Measurements from ENCODE around the gene ATRNL1. TPM values are rescaled to one million over a fixed set of nuclear protein-coding genes. Genes with fewer than 3 reads are reported as not detected.

The ATRNL1 gene
- total and polyA plus RNA-seq, 2 experiments from 2014 or later: 4.8 to 29.7 TPM

- no peak for ATAC-seq
Observed at GRCh38 chr10:115157357-115157756, 64.2 kb downstream of the ATRNL1 start.

DNA sequence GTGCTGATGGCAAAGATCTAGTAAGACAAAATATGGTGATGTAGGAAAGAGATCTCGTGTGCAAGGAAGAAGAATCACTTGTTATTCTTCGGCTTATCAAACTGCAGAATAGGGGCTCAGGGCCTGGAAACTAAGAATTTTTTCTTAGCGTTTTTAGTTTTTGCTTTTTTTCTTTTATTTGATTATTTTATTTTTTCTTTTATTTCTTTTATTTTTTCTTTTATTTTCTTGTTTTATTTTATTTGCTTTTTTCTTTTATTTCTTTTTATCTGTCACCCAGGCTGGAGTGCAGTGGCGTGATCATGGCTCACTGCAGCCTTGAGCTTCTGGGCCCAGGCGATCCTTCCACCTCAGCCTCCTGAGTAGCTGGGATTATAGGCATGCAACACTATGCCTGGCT, 70.0 kb downstream of the ATRNL1 start:
- H2AFZ ChIP-seq: no peak overlapping the region
- H3K27ac ChIP-seq (ENCODE audit: low read depth): no peak overlapping the region
- ATAC-seq: no peak
- no peak for TF ChIP-seq STAT1 (IDR thresholded peaks at IDR 0.05; ENCODE audit: unreplicated experiment)
- TF ChIP-seq EZH2 (IDR thresholded peaks at IDR 0.05; ENCODE audit: low read depth, unreplicated experiment): no peak
- TF ChIP-seq ZNF331 (CRISPR knock-in tag; IDR thresholded peaks at IDR 0.05; ENCODE audit: low read depth): no peak
- no peak for TF ChIP-seq JUNB (IDR thresholded peaks at IDR 0.05; ENCODE audit: unreplicated experiment)
- TF ChIP-seq NANOG (IDR thresholded peaks at IDR 0.05; ENCODE audit: borderline replicate concordance): no peak
- TF ChIP-seq, protein P1, sequence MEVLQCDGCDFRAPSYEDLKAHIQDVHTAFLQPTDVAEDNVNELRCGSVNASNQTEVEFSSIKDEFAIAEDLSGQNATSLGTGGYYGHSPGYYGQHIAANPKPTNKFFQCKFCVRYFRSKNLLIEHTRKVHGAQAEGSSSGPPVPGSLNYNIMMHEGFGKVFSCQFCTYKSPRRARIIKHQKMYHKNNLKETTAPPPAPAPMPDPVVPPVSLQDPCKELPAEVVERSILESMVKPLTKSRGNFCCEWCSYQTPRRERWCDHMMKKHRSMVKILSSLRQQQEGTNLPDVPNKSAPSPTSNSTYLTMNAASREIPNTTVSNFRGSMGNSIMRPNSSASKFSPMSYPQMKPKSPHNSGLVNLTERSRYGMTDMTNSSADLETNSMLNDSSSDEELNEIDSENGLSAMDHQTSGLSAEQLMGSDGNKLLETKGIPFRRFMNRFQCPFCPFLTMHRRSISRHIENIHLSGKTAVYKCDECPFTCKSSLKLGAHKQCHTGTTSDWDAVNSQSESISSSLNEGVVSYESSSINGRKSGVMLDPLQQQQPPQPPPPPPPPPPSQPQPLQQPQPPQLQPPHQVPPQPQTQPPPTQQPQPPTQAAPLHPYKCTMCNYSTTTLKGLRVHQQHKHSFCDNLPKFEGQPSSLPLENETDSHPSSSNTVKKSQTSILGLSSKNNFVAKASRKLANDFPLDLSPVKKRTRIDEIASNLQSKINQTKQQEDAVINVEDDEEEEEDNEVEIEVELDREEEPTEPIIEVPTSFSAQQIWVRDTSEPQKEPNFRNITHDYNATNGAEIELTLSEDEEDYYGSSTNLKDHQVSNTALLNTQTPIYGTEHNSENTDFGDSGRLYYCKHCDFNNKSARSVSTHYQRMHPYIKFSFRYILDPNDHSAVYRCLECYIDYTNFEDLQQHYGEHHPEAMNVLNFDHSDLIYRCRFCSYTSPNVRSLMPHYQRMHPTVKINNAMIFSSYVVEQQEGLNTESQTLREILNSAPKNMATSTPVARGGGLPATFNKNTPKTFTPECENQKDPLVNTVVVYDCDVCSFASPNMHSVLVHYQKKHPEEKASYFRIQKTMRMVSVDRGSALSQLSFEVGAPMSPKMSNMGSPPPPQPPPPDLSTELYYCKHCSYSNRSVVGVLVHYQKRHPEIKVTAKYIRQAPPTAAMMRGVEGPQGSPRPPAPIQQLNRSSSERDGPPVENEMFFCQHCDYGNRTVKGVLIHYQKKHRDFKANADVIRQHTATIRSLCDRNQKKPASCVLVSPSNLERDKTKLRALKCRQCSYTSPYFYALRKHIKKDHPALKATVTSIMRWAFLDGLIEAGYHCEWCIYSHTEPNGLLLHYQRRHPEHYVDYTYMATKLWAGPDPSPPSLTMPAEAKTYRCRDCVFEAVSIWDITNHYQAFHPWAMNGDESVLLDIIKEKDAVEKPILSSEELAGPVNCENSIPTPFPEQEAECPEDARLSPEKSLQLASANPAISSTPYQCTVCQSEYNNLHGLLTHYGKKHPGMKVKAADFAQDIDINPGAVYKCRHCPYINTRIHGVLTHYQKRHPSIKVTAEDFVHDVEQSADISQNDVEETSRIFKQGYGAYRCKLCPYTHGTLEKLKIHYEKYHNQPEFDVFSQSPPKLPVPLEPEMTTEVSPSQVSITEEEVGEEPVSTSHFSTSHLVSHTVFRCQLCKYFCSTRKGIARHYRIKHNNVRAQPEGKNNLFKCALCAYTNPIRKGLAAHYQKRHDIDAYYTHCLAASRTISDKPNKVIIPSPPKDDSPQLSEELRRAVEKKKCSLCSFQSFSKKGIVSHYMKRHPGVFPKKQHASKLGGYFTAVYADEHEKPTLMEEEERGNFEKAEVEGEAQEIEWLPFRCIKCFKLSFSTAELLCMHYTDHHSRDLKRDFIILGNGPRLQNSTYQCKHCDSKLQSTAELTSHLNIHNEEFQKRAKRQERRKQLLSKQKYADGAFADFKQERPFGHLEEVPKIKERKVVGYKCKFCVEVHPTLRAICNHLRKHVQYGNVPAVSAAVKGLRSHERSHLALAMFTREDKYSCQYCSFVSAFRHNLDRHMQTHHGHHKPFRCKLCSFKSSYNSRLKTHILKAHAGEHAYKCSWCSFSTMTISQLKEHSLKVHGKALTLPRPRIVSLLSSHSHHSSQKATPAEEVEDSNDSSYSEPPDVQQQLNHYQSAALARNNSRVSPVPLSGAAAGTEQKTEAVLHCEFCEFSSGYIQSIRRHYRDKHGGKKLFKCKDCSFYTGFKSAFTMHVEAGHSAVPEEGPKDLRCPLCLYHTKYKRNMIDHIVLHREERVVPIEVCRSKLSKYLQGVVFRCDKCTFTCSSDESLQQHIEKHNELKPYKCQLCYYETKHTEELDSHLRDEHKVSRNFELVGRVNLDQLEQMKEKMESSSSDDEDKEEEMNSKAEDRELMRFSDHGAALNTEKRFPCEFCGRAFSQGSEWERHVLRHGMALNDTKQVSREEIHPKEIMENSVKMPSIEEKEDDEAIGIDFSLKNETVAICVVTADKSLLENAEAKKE (CRISPR knock-in tag; IDR thresholded peaks at IDR 0.05): no peak
- no peak for TF ChIP-seq ZNF114 (CRISPR knock-in tag; IDR thresholded peaks at IDR 0.05)
- TF ChIP-seq EZH2phosphoT487 (IDR thresholded peaks at IDR 0.05; ENCODE audit: unreplicated experiment): no peak

More at GRCh38 chr10:115157357-115157756, 64.2 kb downstream of the ATRNL1 start:
- Histone ChIP-seq H2AFZ (no peak overlapping the region), H3K27me3 (ENCODE audit: insufficient read depth) (no peaks in the 10 kb centered on the region), H3K27ac (ENCODE audit: low read depth) (no peak overlapping the region), H3K36me3 (ENCODE audit: insufficient read depth) (no peaks in the 10 kb centered on the region), H3K4me2 (no peak overlapping the region), H3F3A (replicated peaks; ENCODE audit: low read depth) (no peaks in the 10 kb centered on the region), H3K79me2 (replicated peaks; ENCODE audit: insufficient read depth) (no peaks in the 10 kb centered on the region), H4K20me1 (replicated peaks; ENCODE audit: insufficient read depth) (no peaks in the 10 kb centered on the region), H3K4me1 (ENCODE audit: insufficient read depth) (no peaks in the 10 kb centered on the region), H3K9me2 (ENCODE audit: insufficient read depth) (no peaks in the 10 kb centered on the region), H3K4me3 (no peak overlapping the region)
- Mint-ChIP-seq H3K9me3 (no peaks in the 10 kb centered on the region), H3K27me3 (ENCODE audit: insufficient read depth, low read depth, poor library complexity) (no peaks in the 10 kb centered on the region), H3K27ac (no peak overlapping the region), H3K36me3 (ENCODE audit: low read depth) (no peaks in the 10 kb centered on the region), H3K4me1 (no peaks in the 10 kb centered on the region), H3K4me3 (no peak overlapping the region)
- TF ChIP-seq ZNF114 (CRISPR knock-in tag; IDR thresholded peaks at IDR 0.05) (no peak), STAT1 (IDR thresholded peaks at IDR 0.05; ENCODE audit: unreplicated experiment) (no peak), CTCF (conservative IDR thresholded peaks at IDR 0.05; ENCODE audit: low read depth in 2 of 2) (no peak), EZH2 (IDR thresholded peaks at IDR 0.05; ENCODE audit: low read depth, unreplicated experiment) (no peak)
- TF ChIP-seq, protein P2, sequence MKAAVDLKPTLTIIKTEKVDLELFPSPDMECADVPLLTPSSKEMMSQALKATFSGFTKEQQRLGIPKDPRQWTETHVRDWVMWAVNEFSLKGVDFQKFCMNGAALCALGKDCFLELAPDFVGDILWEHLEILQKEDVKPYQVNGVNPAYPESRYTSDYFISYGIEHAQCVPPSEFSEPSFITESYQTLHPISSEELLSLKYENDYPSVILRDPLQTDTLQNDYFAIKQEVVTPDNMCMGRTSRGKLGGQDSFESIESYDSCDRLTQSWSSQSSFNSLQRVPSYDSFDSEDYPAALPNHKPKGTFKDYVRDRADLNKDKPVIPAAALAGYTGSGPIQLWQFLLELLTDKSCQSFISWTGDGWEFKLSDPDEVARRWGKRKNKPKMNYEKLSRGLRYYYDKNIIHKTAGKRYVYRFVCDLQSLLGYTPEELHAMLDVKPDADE (IDR thresholded peaks at IDR 0.05): no peak
- DNase-seq (ENCODE audit: low spot score): peak; percentile 47

More for the DNA sequence above, 70.0 kb downstream of the ATRNL1 start:
- Histone ChIP-seq H3K4me3 (no peak overlapping the region), H3F3A (replicated peaks; ENCODE audit: low read depth) (no peaks in the 10 kb centered on the region), H4K20me1 (replicated peaks; ENCODE audit: insufficient read depth) (no peaks in the 10 kb centered on the region), H3K9me2 (ENCODE audit: insufficient read depth) (no peaks in the 10 kb centered on the region), H3K79me2 (replicated peaks; ENCODE audit: insufficient read depth) (no peaks in the 10 kb centered on the region), H3K36me3 (ENCODE audit: insufficient read depth) (no peaks in the 10 kb centered on the region), H3K27me3 (ENCODE audit: insufficient read depth) (no peaks in the 10 kb centered on the region), H3K4me2 (no peak overlapping the region), H3K4me1 (ENCODE audit: insufficient read depth) (no peaks in the 10 kb centered on the region)
- Mint-ChIP-seq H3K4me3 (no peak overlapping the region), H3K27ac (no peak overlapping the region), H3K27me3 (ENCODE audit: insufficient read depth, low read depth, poor library complexity) (no peaks in the 10 kb centered on the region), H3K4me1 (no peaks in the 10 kb centered on the region), H3K36me3 (ENCODE audit: low read depth) (no peaks in the 10 kb centered on the region), H3K9me3 (no peaks in the 10 kb centered on the region)
- no peak for DNase-seq (ENCODE audit: low spot score)

Data from GM23338 (cell line).